GM19395 (cell line): ENCODE data around the gene LAMTOR1.
A peak's percentile ranks its signal among the peaks of the same experiment; 100 is the strongest.

Experiments
- ATAC-seq: cut with Tn5 transposase; IDR thresholded peaks from one replicate; pipeline ENCODE4 v1.9.1; 2021; ENCODE audit warnings: mild to moderate bottlenecking, moderate library complexity; ENCODE audit not compliant: unreplicated experiment

Gene LAMTOR1

DNA sequence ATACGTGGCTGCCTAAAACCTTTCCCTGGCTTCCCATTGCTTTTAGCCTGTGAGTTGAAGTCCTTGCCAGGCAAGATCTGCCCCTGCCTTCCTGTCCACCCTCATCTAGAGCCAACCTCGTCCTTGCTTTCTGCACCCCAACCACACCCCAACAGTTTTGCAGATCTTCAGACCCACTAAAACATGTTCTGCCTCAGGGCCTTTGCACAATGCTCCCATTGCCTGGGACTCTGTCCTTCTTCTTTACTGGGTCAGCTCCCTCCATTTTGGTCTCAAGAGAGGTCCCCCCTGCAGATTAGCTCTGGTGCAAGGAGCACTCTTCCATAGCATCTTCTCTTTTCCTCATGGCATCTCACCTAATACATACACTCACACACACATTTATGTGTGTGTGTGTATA lies 17.8 kb upstream of the LAMTOR1 start:
- no peak for ATAC-seq

DNA sequence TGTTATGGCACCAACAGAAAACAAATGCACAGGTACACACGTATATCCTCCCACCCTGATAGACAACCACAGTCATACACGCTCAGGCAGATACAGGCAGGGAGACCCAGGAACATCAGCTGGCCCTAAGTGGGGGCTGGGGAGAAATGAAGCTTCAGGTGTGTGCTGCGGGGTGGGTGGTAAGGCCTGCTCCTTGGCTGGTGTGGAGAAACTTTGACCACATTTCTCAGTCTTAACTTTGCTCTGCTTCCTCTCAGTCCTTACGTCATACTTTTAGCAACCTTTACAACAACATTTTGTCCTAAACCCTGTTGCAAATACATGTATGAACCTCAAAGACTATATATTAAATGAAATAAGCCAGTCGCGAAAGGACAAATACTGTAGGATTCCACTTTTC lies 16.1 kb upstream of the LAMTOR1 start:
- no peak for ATAC-seq

DNA sequence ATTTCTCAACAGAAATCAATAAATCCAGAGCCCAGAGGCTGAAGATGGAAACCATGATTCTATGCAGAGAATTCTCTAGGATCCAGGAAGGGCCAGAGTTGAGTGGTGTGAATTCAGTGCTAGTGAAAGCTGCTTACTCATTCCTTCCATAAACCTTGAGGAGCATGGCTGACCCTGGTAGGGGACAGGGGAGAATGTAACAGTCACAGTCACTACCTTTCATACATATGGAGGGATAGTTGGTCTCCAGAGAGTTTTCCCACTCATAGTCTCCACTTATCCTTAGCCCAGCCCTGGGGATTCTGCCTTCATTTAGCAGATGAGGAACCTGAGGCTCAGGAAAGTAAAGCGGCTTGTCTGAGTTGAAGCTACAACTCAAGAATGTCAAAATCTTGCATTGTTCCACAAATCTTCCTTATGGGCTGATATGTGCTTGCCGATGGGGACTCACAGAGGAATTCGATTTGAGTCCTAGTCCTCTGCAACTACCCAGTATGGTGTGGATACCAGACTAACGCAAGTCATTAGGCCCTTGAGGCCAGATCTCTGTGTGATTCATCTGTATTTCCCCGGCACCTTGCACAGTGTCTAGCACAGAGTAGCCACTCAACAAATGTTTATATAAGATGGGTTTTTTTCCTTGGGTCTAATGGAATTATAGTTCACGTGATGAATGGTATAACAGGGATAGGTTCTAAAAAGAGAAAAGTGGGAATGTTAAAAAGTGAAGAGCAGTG lies 13.1 kb upstream of the LAMTOR1 start:
- no peak for ATAC-seq

DNA sequence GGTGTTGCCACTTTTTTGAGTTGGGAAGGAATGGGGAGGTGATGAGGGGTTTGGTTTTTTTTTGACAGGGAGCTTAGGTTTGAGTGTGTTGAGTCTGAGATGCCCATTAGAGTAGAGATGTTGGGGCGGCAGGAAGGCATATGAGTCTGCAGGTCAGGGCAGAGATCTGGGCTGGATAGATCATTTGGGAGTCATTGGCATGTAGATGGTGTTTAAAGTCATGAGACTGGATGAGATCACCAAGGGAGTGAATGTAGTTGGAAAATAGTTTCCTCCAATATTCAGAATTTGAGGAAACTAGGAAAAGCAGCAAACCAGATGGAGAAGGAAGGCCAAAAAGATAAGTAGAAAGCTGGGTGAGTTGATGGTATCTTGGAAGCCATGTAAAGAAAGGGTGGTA lies 11.5 kb upstream of the LAMTOR1 start:
- ATAC-seq: no peak

DNA sequence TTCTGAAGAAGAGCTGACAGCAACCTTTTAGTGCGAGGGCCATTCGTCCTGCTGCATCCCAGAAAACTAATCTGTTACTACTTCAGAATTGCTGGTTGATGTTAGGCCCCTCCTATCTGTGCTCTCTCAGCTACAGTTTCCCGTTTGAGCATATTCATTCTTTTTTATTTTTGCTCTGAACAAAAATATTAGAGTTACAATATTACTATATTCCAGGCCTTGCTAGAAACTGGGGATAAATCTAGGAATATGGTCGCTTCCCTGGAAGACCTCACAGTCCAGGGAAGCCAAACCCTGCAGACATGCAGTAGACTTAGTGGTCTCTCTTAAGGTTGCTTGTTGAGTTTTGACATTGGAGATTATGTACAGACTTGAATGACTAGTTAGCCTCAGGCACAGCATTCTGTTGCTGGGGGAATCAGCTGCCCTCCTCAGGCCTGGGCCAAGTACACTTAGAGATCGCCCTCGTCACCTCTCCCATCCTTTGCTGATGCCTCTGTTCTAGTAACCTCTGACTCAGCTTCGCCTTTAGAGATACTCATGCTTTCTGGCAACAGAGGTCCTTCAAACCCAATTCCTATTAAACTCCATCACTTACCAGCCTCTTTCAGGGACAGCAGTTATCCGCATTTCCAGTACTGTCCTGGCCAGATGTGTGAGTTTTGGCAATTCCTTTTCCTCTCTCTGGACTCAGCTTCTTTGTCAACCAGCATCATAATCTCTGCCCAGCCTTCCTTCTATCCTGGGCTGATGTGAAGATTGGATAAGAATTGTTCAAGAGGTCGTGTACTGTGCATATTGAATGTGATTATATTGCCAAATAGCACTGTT lies 10.1 kb upstream of the LAMTOR1 start:
- no peak for ATAC-seq

DNA sequence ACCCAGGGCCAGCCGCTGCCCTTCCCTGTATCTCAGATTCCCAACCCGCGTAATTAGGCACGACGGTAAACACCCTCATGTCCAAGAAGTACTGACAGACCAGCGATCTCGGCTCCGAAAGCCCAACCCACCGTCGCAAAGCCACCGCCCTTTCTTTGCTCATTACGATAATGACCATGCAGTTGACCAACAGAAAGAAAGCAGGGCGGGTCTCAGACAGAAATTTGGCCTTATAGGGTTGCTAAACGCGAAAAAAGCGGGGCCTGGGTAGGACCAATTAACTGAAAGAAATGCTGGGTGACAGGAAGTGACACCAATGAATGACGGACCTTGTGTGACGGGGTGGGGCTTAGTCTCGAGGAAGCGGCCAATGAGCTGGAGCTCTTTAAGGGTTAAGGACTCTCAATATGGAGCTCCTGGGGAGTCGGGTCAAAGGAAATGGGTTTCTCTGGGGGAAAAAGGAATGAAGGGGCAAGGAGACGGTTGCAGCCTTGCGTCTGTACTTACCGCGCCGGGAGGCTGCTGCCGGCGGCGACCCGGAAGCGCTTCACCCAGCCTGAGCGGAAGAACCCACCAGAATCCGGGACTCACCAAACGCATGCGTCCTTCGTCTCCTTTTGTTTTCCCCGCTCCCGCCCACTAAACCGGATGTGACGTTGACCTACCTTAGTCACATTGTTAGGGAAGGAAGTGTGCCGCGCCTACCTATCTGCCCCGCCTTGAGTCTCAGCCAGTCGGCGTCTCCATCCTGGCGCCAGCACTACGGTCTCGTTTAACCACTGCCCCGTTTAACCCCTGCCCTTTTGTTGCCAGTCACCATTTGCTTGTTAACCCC lies 9.3 kb upstream of the LAMTOR1 start, which contains the start of gene ANAPC15:
Gene ANAPC15, minus strand, starts transcription at position 553 of the 835 bp plus-strand sequence. CDS start 1,419 bp downstream, outside the sequence.
- ATAC-seq: peak; percentile 92

DNA sequence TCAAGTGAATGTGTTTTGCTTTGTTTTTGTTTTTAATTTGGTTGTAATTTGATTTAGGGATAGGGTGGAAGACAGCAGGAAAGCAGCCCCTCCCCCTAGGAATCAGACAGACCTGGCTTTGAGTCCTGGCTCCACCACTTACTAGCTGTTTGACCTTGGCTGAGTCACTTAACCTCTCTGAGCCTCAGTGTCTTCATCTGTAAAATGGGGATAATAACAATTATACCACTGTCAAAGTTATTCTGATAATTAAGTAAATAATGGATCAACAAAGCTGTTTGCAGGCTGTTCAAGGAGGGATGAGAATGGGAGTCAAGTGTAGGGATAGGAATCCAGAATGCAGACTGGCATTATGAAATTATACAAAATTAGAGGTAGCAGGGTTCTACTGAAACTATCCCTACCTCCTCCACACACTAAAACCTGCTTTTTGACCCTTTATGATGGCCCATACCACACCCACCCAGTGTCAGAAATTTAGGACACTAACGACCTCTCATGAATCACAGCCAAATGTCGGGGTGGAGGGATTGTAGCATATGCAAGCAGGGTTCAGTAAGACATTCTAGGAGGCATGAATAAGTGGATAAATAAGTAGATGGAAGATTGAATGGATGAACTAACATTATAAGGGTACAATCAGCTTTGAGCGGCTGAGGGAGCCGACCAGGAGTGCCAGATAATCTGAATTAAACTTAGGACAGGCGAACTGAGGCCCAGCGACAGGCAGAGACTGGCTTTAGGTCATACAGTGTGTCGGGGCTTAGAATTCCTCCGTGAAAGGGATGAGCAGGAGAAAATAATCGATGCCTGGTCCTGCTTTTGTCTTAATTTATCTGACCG lies 8.4 kb upstream of the LAMTOR1 start:
- peak; percentile 2 for ATAC-seq

DNA sequence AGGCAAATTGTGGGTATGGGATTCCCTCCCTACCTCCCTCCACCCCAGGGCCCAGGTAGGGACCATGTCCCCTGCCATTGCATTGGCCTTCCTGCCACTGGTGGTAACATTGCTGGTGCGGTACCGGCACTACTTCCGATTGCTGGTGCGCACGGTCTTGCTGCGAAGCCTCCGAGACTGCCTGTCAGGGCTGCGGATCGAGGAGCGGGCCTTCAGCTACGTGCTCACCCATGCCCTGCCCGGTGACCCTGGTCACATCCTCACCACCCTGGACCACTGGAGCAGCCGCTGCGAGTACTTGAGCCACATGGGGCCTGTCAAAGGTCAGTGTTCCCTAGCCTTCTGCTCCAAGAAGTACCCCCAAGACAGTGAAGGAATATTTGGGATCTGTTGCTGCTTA lies 2.8 kb upstream of the LAMTOR1 start, which contains the start of gene TOMT:
Gene TOMT, plus strand, starts transcription at position 37 of the 400 bp plus-strand sequence. Its CDS starts 28 bp downstream, at position 65.
- no peak for ATAC-seq

DNA sequence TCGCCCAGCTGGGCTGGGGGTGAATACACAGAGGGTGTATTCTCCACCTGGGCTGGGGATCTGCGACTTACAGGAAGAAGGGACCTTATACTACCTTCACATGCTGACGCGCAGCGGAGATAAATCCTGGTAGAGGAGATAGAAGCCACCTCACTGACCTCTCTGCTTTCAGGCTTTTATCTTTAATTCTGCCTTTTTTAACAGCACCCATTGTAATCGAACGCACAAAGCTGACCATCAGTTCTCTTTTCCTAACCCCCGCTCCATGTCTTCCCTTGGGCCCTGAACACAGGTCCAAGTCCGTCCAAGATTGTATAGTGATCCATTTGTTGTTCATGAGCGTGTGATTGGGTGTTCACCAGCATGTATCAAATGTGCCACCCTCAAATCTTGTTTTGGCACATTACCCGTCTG lies 664 bp upstream of the LAMTOR1 start:
- ATAC-seq: no peak

DNA sequence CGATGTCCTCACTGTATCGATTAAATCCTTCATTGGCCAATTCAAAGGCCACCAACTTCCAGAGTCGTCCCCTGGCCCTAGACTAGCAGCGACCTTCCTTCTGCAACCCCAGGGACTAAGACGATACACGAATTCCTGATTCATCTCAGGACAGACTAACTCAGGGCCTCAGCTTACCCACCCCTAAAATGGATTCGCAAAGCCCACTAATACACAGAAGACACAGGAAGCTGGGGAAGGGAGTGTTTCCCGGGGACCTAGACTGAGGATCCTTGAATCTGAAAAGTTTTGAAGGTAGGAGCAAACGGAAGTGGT lies 509 bp downstream of the LAMTOR1 start:
- no peak for ATAC-seq

DNA sequence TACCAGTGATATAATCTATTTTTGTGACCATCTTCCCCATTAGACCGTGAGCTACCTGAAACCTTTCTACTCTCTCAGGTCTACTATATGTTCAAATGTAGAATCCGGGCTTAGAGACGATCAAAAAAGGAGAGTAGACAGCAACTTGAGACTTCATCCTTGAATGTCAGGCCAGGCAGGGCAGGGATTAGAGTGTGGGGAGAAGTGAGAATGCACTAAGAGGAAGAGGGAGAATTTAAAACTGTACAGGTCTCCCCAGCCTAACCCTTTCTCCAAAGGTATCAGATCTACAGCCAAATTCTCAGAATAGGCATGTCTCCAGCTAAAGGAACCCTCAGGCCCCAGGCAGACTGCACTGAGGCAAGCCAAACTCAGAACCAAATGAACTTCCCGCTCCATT lies 935 bp downstream of the LAMTOR1 start:
- no peak for ATAC-seq

DNA sequence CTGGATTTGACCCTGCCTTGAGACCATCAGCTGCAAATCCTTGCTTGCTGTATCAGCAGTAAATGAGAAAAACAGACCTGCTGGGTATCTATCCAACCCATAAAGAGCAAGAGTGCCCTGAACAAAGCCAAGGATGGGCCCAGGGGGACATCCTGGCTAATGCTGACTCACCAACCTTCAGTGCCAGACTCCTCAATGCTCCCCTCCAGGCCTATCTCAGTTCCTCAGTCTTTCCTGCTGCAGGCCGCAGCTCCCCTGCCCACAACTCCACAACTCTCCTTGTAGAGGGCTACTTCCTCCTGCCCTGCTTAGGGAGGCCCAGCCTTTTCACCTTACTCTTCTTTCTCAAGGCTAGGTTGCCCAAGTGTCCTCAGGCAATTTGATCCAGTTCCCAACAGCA lies 2.6 kb downstream of the LAMTOR1 start:
- ATAC-seq: no peak

DNA sequence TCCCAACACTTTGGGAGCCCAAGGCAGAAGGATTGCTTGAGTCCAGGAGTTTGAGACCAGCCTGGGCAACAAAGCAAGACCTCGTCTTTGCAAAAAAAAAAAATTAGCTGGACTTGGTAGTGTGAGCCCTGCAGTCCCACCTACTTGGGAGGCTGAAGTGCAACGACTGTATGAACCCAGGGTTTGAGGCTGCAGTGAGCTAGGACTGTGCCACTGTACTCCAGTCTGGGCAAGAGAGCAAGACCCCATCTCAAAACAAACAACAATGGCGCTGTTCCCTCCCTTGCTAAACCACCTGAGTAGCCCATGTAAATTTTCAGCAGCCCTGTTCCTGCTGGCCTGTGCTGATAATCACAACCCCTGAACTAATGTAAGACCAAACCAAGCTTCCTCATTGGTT lies 3.1 kb downstream of the LAMTOR1 start:
- no peak for ATAC-seq

DNA sequence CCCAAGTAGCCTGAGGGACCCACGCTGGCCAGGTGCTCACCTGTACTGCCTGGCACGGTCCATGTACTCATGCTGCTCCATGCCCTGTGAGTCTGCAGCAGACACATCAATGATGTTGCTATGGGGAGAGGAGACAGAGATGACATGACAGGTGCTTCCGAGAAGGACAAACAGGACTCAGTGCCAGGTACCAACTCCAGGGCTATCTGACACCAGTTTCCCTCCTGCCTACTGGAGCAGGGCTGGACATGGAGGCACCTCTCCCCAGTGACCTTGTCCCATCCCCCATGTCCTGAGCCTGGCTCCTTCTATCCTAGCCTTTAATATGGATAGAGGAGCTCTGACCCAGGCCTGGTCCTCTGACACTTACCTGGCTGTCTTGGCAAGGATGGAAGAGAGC lies 4.4 kb downstream of the LAMTOR1 start:
- ATAC-seq: no peak

DNA sequence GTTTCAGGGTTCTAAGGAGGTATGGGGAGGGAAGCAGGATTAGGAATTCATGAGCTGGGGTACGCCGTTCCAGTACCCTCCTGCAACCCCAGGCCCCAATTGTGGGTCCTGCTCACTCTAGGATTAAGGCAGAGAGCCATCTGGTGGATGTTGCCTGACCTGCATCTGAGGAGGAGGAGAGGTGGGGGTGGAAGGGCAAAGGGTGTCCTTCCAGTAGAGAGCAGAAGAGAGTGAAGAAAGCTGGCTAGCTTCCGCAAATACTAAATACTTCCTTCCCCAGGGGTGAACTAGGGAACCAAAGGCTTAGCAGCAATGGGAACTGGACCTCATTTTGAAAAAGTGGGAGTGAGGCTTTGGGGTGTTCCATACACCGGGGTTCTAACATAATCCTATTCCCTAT lies 11.8 kb downstream of the LAMTOR1 start:
- ATAC-seq: no peak

DNA sequence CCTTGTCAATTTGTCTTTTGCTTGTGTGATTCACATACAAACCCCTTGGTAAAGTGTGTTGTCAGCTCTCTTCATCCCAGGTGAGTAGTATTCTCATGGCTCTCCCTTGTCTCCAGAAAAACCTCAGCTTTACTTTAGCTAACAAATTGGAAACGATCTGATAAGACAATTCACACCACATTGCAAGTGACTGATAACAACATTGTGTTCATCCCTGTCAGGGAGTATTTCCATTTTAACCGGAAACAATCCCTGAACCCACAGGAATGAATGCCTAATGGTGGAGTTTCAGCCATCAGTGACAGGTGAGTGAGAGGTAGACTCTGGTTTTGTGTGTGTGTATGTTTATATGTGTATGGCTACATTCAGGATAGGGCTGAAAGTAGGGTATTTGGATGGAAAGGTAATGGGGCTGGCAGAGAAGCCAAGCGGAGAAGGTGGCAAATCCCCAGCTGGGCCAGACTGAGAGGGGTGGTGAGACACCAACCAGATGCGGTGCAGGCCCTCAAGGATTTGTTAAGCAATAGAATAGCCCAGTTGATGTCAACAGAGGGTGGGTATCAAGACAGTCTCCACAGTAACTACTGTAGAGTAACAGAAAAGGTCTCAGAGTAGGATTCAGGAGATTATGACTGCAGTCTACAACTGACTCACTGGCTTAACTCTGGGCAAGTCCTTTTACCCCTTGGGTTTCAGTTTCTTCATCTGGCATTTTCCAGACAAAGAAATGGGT lies 14.9 kb downstream of the LAMTOR1 start:
- no peak for ATAC-seq

DNA sequence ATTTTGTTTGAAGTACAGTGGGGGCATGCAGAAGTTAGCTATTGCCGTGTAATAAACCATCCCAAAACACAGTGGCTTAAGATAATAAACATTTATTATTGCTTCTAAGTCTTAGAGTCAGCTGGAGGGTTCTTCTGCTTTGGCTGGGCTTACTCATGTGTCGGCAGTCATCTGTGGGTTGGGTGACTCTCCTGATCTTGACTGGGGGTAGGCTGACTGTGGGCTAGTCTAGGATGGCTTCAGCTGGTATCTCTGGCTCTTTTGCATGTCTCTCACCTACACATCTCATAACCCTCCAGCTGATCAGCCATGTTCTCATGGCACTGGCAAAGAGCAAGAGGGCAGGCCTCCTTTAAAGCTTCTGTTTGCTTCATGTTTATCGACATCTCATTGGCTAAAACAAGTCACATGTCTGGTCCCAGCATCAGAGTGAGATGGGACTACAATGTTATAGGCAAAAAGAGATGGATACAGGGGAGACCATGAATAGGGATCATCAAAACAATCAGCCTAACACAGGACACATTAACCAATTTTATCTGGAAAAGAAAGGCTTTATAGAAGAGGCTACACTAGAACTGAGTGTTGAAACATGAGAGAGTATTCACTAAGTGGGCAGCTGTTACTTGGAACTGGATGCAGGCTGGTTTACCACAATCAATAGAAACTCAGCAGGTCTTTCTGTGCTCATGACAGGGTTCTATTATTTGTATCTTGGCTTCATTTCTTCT lies 17.3 kb downstream of the LAMTOR1 start:
- ATAC-seq: no peak

DNA sequence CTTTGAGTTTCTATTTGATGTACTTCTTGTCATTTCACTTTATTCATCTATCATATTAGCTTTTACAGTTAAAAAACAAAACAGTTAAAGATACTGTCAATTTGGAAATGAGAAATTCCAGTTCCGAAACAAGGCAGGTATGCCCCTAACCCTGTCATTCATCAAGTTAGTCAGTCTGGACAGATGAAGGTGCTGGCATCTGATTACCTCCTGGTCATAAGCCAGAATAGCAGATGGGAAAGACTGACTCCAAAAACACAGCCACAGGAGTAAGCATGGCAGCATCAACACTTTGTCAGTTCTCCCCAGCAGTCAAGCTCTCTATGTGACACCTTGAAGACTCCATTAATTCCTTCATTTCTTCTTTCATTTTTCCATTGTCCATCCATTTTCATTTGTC lies 18.1 kb downstream of the LAMTOR1 start:
- ATAC-seq: no peak

DNA sequence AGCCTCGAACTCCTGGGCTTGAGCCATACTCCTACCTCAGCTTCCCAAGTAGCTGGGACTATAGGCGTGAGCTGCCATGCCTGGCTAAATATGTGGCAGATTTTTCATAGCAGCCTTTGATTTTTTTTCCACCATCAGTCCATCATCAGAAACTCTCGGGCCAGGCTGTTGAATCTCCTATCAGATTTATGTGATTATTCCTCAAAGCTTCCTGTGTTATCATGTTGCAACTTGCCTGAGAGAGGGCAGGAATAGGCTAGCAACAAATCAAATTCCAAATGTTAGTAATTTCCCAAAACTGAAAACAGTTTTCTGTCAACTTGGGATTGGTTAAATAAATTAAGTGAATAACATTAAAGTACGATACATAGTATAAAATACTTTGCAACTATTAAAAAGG lies 19.0 kb downstream of the LAMTOR1 start:
- no peak for ATAC-seq
